ENCODE measurements around the gene FAM32A. TPM values are rescaled to one million over a fixed set of nuclear protein-coding genes. Genes with fewer than 3 reads are reported as not detected.

Gene FAM32A
- total and polyA plus RNA-seq, 10 of the 15 experiments (the other 5 are each of a cell fraction or from before 2014, with no cell fraction given): 33.3 to 116 (median 71.9) TPM

GRCh38 chr19:16175954-16176353 lies 9.3 kb upstream of the FAM32A start:
- intact Hi-C loops (cut with micrococcal nuclease; ENCODE audit: unreplicated experiment): no loop called here
- BruUV-seq (replicated peaks): no TSS peak
- Histone ChIP-seq H3K4me1 (ENCODE audit: control insufficient read depth, insufficient read depth, low read length) (peaks cover 14% of the 10 kb centered on the region), H4K20me1 (ENCODE audit: control insufficient read depth, insufficient read depth) (no peaks in the 10 kb centered on the region), H3K9me3 (replicated peaks; ENCODE audit: control insufficient read depth, insufficient read depth, low read length) (peaks cover 2% of the 10 kb centered on the region), H2AFZ (ENCODE audit: control insufficient read depth, low read depth, low read length) (no peak overlapping the region), H3K79me2 (ENCODE audit: control insufficient read depth, insufficient read depth, low read length) (no peaks in the 10 kb centered on the region), H3K9ac (ENCODE audit: control insufficient read depth, insufficient read depth, low read length) (no peak overlapping the region), H3K4me3 (no peak overlapping the region), H3K36me3 (ENCODE audit: control insufficient read depth in 2 of 2, insufficient read depth in 2 of 2, low read length in 1 of 2) (no peaks in the 10 kb centered on the region), H3K4me2 (ENCODE audit: control insufficient read depth, insufficient read depth) (no peak overlapping the region), H3K27me3 (replicated peaks in 1 of 2; ENCODE audit: control insufficient read depth in 2 of 2, insufficient read depth in 2 of 2, low read length in 1 of 2) (no peaks in the 10 kb centered on the region), H3K27ac (ENCODE audit: control insufficient read depth, insufficient read depth) (peak overlapping the region; percentile 57)
- in situ Hi-C loops (cut with MboI): no loop called here
- SMC1A ChIA-PET (ENCODE audit: uncharacterized antibody, unreplicated experiment): interaction anchor here (0.7 to 7.4 kb wide), 3 partner anchors 22 to 57 kb away, joined by 4 to 49 read pairs (median 4); partner anchors contain the start of genes AP1M1 and HSH2D
- POLR2A ChIA-PET: interaction anchor here (0.6 to 1.4 kb wide), 4 partner anchors 9 to 261 kb away, joined by 3 to 4 read pairs (median 3); partner anchors contain the start of genes FAM32A and HSH2D
- CTCF ChIA-PET: interaction anchor here (2.6 to 3.6 kb wide), 2 partner anchors 9 to 113 kb away, joined by 9 to 14 read pairs; partner anchors contain the start of gene FAM32A
- ATAC-seq: peak; percentile 72
- RAD21 ChIA-PET (ENCODE audit: unreplicated experiment): interaction anchor here (0.7 to 1.4 kb wide), 6 partner anchors 30 to 134 kb away, joined by 3 to 6 read pairs (median 4); partner anchors contain the start of gene HSH2D
- WGBS (ENCODE audit: insufficient coverage, insufficient replicate concordance, low lambda C conversion rate, missing lambda C conversion rate): 11% methylated on average over 2 of the region's 2 CpGs
- FAIRE-seq: no peak
- no peak for DNase-seq (ENCODE audit: low read depth, low spot score)
- TF ChIP-seq CUX1 (IDR thresholded peaks at IDR 0.05; ENCODE audit: insufficient replicate concordance, low read depth, low read length) (no peak), STAT1 (conservative IDR thresholded peaks at IDR 0.05) (no peak), EZH2 (IDR thresholded peaks at IDR 0.05; ENCODE audit: borderline replicate concordance, control insufficient read depth, low read depth, low read length) (no peak), RB1 (IDR thresholded peaks at IDR 0.05; ENCODE audit: borderline replicate concordance) (no peak), NFYB (IDR thresholded peaks at IDR 0.05; ENCODE audit: insufficient read depth, low read depth, low read length) (no peak), NR2F1 (conservative IDR thresholded peaks at IDR 0.05) (no peak), TCF3 (IDR thresholded peaks at IDR 0.05; ENCODE audit: borderline replicate concordance, insufficient read depth, low read depth, low read length) (peak; percentile 43; the same call in 1 of the 2 replicates), RUNX3 (IDR thresholded peaks at IDR 0.05; ENCODE audit: low read length) (peak; percentile 37; the same call in 1 of the 2 replicates), ZNF384 (IDR thresholded peaks at IDR 0.05; ENCODE audit: borderline replicate concordance, low read depth, low read length) (peak; percentile 52; the same call in 1 of the 2 replicates), PBX3 (IDR thresholded peaks at IDR 0.05; ENCODE audit: insufficient replicate concordance, low read depth, low read length) (no peak), WRNIP1 (IDR thresholded peaks at IDR 0.05; ENCODE audit: borderline replicate concordance, low read depth, low read length) (no peak), BCL11A (IDR thresholded peaks at IDR 0.05; ENCODE audit: low read depth, low read length) (no peak), MEF2B (IDR thresholded peaks at IDR 0.05; ENCODE audit: partially characterized antibody, poor library complexity, severe bottlenecking) (peak; percentile 68), PKNOX1 (IDR thresholded peaks at IDR 0.05) (peak; percentile 40; the same call in 1 of the 2 replicates), FOS (IDR thresholded peaks at IDR 0.05; ENCODE audit: borderline replicate concordance, extremely low read depth, insufficient read length) (no peak)
